Measurements from ENCODE around the gene ADAMTS16.

ADAMTS16 gene

GRCh38 chr5:5116956-5117355 lies 23.2 kb upstream of the ADAMTS16 start:
- Histone ChIP-seq H3K27ac (no peak overlapping the region), H3K4me3 (no peak overlapping the region)
- TF ChIP-seq CTCF (IDR thresholded peaks at IDR 0.05): no peak
- DNase-seq (ENCODE audit: low spot score): no peak

- no peak for DNase-seq (ENCODE audit: low spot score)
- no peak for TF ChIP-seq CTCF (IDR thresholded peaks at IDR 0.05)
- no peak overlapping the region for H3K27ac ChIP-seq
- no peak overlapping the region for H3K4me3 ChIP-seq
Observed at GRCh38 chr5:5122776-5123175, 17.4 kb upstream of the ADAMTS16 start.

- no peak for TF ChIP-seq CTCF (IDR thresholded peaks at IDR 0.05)
- DNase-seq (ENCODE audit: low spot score): no peak
- no peak overlapping the region for H3K4me3 ChIP-seq
- no peak overlapping the region for H3K27ac ChIP-seq
Observed at GRCh38 chr5:5124231-5124630, 15.9 kb upstream of the ADAMTS16 start.

- Histone ChIP-seq H3K4me3 (no peak overlapping the region), H3K27ac (no peak overlapping the region)
- TF ChIP-seq CTCF (IDR thresholded peaks at IDR 0.05): no peak
- DNase-seq (ENCODE audit: low spot score): no peak
Observed at GRCh38 chr5:5126444-5126843, 13.7 kb upstream of the ADAMTS16 start.

- DNase-seq (ENCODE audit: low spot score): no peak
- no peak for TF ChIP-seq CTCF (IDR thresholded peaks at IDR 0.05)
Observed at GRCh38 chr5:5128766-5129165, 11.4 kb upstream of the ADAMTS16 start.

GRCh38 chr5:5132234-5132633 lies 7.9 kb upstream of the ADAMTS16 start:
- H3K4me3 ChIP-seq: no peak overlapping the region
- H3K27ac ChIP-seq: no peak overlapping the region
- DNase-seq (ENCODE audit: low spot score): no peak
- no peak for TF ChIP-seq CTCF (IDR thresholded peaks at IDR 0.05)

More at GRCh38 chr5:5128766-5129165, 11.4 kb upstream of the ADAMTS16 start:
- no peak overlapping the region for H3K27ac ChIP-seq
- H3K4me3 ChIP-seq: no peak overlapping the region

GRCh38 chr5:5132693-5133295 lies 7.3 kb upstream of the ADAMTS16 start:
- H3K4me3 ChIP-seq: no peak overlapping the region
- no peak for TF ChIP-seq CTCF (IDR thresholded peaks at IDR 0.05)
- no peak for DNase-seq (ENCODE audit: low spot score)
- no peak overlapping the region for H3K27ac ChIP-seq

Data from coronary artery (tissue), 2 donors.